GM08714 (cell line): ENCODE measurements around the gene SRGAP2C.
"Not testable (repeated sequence)": the region's sequence is repeated elsewhere in the genome, so short reads cannot be mapped to it uniquely, and the experiment has no call there.

Experiments used
- H3K4me3 ChIP-seq: fragments of 200-500 bp; sonication (Bioruptor generic); 2 replicates; pipeline ENCODE4 v1.5.1; 2014; ENCODE audit warnings: mild to moderate bottlenecking, low read length, inconsistent platforms

SRGAP2C gene

GRCh38 chr1:121184290-121185127 is at the start of gene SRGAP2C, which contains the start of gene FAM72B:
Gene SRGAP2C (plus strand): TSS chr1:121184975. CDS start chr1:121187447, 2,472 bp downstream.
Gene FAM72B (minus strand): TSS chr1:121184340. CDS start chr1:121183489, 851 bp downstream.
- peak within 1 kb of the TSS; percentile 82; the same call in 1 of the 2 replicates for H3K4me3 ChIP-seq

DNA sequence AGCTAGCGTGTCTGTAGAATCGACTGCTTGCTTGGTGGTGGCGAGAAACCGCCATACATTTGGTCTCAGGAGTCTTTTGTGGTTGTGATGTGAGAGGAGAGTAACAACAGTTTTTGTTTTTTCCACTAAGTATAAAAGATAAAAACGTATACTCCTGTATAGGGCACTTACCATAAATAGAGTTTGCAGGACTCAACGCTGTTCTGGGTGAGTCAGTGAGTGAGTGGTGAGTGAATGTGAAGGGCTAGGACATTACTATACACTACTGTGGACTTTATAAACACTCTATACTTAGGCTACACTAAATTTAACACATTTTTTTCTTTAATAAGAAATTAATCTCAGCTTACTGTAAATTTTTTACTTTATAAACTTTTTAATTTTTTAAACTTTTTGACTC is 44.4 kb upstream of the SRGAP2C start:
- H3K4me3 ChIP-seq: not testable (repeated sequence)

DNA sequence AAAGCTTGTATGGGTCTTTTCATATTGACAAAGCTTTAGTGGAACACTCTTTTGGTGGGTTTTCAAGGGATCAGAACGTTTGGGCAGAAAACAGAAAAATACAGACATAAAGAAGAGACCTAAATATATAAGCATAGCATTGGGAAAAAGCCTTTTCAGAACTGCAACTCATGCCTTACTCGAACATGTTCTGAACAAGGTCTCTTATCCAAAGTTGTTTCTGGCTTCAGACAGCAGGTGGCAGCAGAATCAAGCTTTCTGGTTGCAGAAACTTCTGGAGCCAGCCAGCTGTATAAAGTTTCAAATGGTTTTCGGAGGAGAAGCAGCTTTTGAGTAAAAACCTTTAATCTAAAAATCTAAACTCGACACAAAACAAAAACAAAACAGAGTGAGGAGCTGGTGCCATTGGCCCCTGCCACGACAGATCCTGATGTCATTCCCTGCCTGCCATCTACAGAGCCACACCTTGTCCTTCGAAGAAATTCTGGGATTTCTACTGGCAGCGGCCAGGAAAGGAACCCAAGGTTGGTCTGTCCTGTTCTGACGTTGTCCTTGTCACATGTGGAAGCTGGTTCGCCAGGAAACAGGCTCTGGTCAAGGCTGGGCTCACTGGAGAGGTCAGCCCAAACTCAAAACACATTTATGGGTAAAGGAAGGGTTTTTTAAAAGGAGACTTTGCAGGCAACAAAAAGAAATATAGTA is 36.1 kb upstream of the SRGAP2C start:
- H3K4me3 ChIP-seq: not testable (repeated sequence)

DNA sequence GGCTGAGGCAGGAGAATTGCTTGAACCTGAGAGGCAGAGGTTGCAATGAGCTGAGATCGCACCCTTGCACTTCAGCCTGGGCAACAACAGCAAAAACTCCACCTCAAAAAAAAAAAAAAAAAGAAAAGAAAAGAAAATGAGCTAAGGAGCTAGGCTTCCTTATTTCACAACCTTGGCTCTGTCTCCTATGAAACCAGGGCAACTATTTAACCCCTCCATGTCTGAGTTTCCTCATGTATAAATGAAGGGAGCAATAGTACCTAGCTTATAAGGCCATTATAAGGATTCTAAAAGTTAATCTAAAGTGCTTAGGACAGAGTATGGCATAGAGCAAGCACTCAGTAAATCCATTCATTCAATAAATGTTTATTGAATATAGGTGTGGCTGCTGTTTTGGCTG is 33.5 kb upstream of the SRGAP2C start:
- not testable (repeated sequence) for H3K4me3 ChIP-seq

DNA sequence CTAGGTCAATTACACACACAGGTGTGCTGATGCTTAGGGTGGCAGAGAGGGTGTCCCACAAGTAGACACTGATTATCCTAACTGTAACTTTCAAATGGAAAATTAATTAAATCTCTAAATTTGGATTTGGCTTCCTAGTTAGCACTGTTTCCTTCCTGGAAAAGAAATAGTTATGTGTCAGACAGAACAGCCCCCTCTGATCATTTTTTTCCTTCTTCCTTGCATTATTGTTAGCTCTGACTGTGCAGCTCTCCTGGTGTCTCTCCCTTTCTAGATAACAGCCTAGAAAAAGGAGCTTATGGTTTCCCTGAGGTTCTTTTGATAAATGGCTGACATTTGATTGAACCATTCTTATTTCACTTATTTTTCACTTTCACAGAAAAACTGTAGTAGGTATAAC is 32.0 kb upstream of the SRGAP2C start:
- H3K4me3 ChIP-seq: not testable (repeated sequence)

DNA sequence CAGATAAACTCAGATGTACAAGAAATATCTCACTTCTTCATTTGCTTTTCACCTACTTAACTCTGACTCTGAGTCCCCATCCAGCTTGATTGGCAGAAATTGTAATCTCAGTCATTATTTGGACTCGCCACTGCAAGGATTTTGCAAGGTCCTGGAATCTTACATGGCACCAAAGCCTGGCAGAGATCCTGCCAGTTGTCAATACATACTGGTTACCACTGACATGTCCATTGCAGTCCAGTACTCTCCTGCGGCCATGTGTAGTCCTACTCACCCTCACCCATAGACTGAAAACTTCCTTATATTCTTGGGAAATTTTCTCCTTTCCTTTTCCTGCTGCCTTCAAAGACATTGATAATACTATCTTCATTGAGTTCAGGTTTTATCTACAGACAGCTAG is 30.0 kb upstream of the SRGAP2C start:
- not testable (repeated sequence) for H3K4me3 ChIP-seq

DNA sequence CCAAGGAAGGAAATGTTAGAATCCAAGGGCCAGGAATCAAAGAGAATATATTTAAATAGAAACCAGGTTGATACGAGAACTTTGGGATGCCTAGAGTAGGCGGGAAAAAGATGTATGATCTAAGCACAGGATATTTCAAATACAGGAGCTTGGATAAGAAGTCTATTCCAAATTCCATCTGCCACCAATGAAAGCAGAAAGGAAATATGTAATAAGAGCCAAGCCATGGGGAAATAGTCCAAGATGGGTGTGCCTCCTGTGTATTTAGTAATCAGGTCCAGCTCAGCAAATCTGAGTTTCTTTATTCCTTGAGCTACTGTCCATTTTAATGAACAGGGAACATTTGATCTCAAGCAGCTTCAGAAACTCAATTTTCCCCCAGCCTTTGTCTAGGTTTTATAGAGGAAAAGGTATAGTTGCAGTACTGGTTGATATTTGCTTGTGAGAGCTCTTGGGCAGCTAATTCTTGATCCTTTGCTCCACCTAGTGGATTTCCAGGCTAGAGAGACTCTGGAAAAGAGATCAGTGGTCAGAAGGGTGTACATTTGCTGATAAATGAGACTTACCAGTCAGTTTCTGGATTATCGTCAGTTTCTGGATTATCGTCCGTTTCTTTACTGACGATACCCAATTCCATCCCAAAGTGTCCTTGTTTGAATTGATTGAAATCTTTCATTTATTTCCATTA is 29.0 kb upstream of the SRGAP2C start:
- H3K4me3 ChIP-seq: not testable (repeated sequence)

- H3K4me3 ChIP-seq: not testable (repeated sequence)
Observed at GRCh38 chr1:121156958-121157603, 27.7 kb upstream of the SRGAP2C start.

DNA sequence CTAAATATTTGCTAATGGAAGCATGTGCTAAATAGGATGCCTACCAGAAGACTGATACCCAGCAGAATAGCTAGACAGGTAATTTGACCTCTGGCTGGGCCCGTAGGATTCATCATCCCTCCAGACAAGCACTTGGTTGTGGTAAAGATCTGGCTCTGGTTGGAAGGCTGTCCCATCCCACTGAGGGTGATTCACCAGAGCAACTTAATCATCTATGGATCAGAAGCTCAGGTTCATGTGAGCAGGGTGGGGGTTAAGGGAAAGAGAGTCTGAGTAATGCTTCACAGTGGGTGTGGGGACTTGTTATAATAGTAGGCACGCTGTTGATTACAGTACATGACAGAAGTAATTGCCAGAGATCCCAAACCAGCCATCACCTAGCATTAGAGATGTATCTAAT is 27.2 kb upstream of the SRGAP2C start:
- H3K4me3 ChIP-seq: not testable (repeated sequence)

- H3K4me3 ChIP-seq: not testable (repeated sequence)
Observed at GRCh38 chr1:121160118-121160517, 24.7 kb upstream of the SRGAP2C start.

DNA sequence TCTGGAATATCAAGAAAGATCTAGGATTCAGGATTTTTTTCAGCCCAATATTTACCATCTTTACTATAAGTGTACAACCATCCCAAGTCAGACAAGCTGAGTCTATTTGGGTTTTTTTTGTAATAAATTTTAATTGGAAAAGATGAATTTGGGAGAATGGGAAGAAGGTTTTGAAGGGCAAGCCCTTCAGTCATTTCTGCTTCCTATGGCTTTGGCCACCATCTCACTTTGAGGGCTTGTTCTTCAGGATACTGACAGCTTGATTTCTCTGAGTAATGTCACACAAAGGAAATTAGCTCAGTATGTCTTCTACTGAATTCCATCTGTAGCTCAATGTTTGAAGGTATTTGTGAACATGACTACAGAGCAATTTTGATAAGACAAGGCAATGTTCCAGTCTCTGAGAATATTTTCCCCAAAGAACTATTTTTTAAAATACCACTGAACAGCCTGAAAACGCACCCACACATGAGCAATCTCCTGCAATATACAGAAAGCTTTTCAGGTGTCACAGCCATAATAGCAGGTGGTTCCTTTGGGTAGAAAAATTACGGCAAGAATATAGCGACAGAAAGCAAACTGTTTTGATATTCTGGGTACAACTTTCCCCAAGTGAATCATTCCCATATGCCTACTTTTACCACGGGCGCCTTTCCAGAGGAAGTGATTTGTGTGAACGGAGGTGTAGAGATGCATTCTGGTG is 23.4 kb upstream of the SRGAP2C start:
- not testable (repeated sequence) for H3K4me3 ChIP-seq

DNA sequence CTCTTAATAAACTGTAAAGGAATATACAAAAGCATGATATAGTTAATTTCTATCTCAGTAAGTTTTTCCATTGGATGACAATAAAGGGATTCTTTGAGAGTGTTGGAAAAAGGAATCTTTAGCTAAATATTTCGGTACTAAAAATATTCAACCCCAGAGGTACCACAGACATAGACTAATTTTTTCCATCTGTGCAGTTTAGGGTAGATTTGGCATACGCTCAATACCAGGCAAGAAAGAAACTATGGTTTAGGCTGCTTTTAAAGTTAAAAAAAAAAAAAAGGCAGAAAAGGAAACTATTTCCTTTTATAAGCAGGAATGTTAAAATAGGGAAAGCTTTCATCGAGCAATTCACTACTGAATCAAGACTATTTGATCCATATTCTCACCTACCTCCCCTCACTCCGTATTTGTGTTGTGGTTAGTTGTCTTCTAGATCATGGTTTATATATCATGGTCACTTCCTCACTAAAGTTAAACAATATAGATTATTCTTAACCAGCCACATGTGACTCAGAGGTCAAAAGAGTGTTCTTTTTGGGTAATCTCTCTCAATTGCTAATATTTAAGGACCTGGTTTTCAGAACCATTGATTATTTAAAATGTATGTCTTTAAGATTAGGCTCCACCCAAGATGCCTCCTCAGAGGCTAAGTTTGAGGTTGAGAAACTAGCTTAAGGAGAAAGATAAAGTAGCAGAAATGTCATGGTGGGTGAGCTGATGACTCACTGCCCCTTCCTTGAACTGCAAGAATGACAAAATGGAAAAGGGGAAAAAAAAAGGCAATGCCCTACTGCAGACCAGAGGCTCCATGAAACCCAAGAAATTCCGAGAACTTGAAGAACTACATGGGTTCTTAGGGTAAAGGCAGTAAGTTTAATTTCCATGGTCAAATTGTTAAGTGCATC is 20.7 kb upstream of the SRGAP2C start:
- H3K4me3 ChIP-seq: not testable (repeated sequence)

GRCh38 chr1:121165296-121165695 is 19.5 kb upstream of the SRGAP2C start:
- not testable (repeated sequence) for H3K4me3 ChIP-seq

DNA sequence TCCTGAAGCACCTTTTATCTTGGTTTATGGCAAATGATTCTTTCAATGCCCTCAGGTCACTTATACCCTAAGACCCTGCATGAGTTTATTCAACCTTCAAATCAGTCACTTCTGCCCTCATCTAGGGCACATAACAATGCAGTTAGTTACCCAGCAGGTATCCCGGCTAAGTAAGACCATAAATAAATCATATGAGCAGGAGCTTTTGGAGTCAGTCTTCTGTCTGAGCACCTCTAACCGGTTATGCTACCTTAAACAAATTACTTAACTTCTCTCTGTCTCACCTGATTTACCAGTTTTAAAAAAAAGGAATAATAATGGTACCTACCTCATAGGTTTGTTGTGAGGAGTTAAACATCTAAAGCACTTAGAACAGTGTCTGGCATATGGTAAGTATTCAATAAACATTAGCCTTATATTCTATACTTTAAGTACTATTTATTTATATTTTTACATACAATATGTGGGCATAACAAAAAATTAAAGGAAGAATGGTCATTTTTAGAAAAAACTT is 17.5 kb upstream of the SRGAP2C start:
- H3K4me3 ChIP-seq: not testable (repeated sequence)

GRCh38 chr1:121168152-121168668 is 16.6 kb upstream of the SRGAP2C start:
- not testable (repeated sequence) for H3K4me3 ChIP-seq

GRCh38 chr1:121176649-121177048 is 8.1 kb upstream of the SRGAP2C start:
- not testable (repeated sequence) for H3K4me3 ChIP-seq

DNA sequence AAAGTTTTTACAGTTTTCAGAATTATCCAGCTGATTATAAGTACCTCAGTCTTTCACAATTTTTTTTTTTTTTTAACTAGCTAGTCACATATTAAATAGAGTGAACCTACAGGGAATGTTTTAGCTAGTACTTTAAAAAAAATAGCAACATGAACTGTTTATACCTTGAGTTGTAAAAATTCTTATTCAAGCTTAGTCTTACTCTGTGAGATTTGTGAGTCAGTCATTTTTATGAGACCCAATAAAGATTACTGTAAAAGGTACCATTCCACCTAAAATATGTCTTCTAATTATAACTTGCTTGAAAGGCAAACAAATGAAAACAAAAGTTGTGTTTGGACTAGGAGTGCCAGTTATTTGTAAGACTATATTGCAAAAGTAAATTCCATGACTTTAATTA is 6.6 kb upstream of the SRGAP2C start:
- not testable (repeated sequence) for H3K4me3 ChIP-seq

GRCh38 chr1:121183867-121184266 is 908 bp upstream of the SRGAP2C start:
- H3K4me3 ChIP-seq: peak overlapping the region; percentile 82; the same call in 1 of the 2 replicates

- H3K4me3 ChIP-seq: peak overlapping the region; percentile 61; the same call in 1 of the 2 replicates
Observed at GRCh38 chr1:121185140-121185708, 449 bp downstream of the SRGAP2C start.
